ENCODE results near the gene RNU2-1.
A peak's percentile ranks its signal among the peaks of the same experiment; 100 is the strongest.
"Not testable (repeated sequence)": the region's sequence is repeated elsewhere in the genome, so short reads cannot be mapped to it uniquely, and the experiment has no call there.

Gene RNU2-1

GRCh38 chr17:43233877-43234276 lies at the start of gene RNU2-1:
RNU2-1 (minus strand) TSS chr17:43233977.
- TF ChIP-seq TAF1, TCF12, REST (IDR thresholded peaks at IDR 0.05; ENCODE audit: low read depth): not testable (repeated sequence)

GRCh38 chr17:43232021-43232699 lies 1.6 kb downstream of the RNU2-1 start:
- TF ChIP-seq ZBTB7A (IDR thresholded peaks at IDR 0.05; ENCODE audit: low read depth) = 0 out of 2 replicates have a peak, but pooled peaks have one; percentile 40

GRCh38 chr17:43231205-43232020 lies 2.4 kb downstream of the RNU2-1 start:
- TF ChIP-seq ZBTB7A (IDR thresholded peaks at IDR 0.05; ENCODE audit: low read depth) = 0 out of 2 replicates have a peak, but pooled peaks have one; percentile 17

- not testable (repeated sequence) for TF ChIP-seq TCF12, REST, TAF1 (IDR thresholded peaks at IDR 0.05; ENCODE audit: low read depth)
Observed at GRCh38 chr17:43228020-43228782, 5.6 kb downstream of the RNU2-1 start, which contains the start of gene CCDC200. CCDC200 (minus strand) TSS chr17:43228623; CDS start chr17:43228554, 69 bp downstream.

GRCh38 chr17:43226393-43226792 lies 7.4 kb downstream of the RNU2-1 start:
- TF ChIP-seq MAX (IDR thresholded peaks at IDR 0.05) = no peak
- TF ChIP-seq ZBTB7A (IDR thresholded peaks at IDR 0.05; ENCODE audit: low read depth) = no peak
- TF ChIP-seq TAF1 (IDR thresholded peaks at IDR 0.05; ENCODE audit: low read depth) = no peak
- TF ChIP-seq CREB1 (IDR thresholded peaks at IDR 0.05; ENCODE audit: low read depth) = no peak
- no peak for TF ChIP-seq EGR1 (IDR thresholded peaks at IDR 0.05)
- TF ChIP-seq TEAD4 (IDR thresholded peaks at IDR 0.05) = no peak
- TF ChIP-seq FOXM1 (IDR thresholded peaks at IDR 0.05; ENCODE audit: borderline replicate concordance, low read depth) = no peak
- TF ChIP-seq USF1 (IDR thresholded peaks at IDR 0.05) = no peak
- no peak for TF ChIP-seq TCF12 (IDR thresholded peaks at IDR 0.05; ENCODE audit: low read depth)
- no peak for TF ChIP-seq RAD21 (IDR thresholded peaks at IDR 0.05; ENCODE audit: low read depth)
- no peak for TF ChIP-seq YY1 (IDR thresholded peaks at IDR 0.05; ENCODE audit: low read depth)
- TF ChIP-seq NFIC (IDR thresholded peaks at IDR 0.05) = no peak
- TF ChIP-seq CEBPB (IDR thresholded peaks at IDR 0.05) = no peak
- TF ChIP-seq REST (IDR thresholded peaks at IDR 0.05; ENCODE audit: low read depth) = no peak
- TF ChIP-seq EP300 (IDR thresholded peaks at IDR 0.05; ENCODE audit: borderline replicate concordance) = no peak

All from Ishikawa (cell line).